HG03196 (cell line): ENCODE measurements around the gene MED26.
"Not testable (repeated sequence)": the region's sequence is repeated elsewhere in the genome, so short reads cannot be mapped to it uniquely, and the experiment has no call there.

Experiments used
- ATAC-seq: cut with Tn5 transposase; IDR thresholded peaks from one replicate; pipeline ENCODE4 v1.9.1; 2021; ENCODE audit not compliant: unreplicated experiment

Gene MED26

GRCh38 chr19:16651421-16652188 lies 23.6 kb upstream of the MED26 start:
- not testable (repeated sequence) for ATAC-seq

DNA sequence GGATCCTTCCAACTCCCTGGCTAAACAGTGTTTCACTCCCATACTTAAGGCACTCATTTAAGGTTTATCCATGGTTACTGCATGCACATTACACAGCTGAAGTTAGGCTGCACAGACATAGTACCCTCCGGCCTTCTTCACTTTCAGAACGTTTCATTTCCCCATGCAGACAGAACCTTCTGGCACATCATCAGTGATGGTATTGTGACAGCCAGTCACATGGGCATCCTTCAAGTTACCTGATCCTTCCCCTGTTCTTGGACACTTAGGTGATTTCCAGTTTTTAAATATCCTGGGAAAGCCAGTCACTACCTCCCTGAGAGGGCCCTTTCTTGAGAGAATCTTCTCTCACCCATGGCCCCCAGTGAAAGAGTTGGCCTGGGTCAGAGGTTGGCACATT lies 22.8 kb upstream of the MED26 start:
- ATAC-seq, result no peak

DNA sequence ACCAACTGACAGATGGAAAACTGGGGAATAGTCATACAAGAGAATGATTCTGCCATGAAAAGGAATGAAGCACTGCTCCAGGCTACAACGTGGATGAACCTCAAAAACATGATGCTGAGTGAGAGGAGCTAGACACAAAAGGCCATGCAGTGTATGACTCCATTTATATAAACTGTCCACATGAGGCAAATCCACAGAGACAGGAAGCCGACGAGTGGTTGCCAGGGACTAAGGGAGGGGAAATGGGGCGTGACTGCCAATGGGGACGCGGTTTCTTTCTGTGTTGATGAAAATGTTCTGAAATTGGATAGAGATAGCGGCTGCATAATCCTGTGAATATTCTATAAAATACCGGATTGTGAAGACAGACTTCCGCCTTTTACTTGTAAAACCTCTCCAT lies 21.7 kb upstream of the MED26 start:
- no peak for ATAC-seq

DNA sequence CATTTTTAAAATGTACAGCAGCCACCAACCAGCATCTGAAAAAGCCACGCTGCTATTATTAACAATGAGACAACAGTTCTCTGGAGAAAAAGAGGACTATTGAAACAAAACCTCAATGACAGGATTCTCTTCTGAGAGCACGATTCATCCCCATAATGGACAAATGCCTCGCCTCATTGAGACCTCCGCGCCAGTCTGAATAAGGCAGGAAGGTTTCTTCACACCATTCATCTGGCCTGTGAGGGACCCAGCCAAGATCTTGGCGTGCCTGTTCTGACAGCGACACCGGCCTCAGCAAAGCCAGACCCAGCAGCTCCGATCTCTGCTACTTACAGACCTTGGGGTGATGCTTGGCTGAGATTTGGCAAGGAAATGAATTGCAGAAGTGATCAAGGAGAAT lies 17.1 kb upstream of the MED26 start:
- no peak for ATAC-seq

DNA sequence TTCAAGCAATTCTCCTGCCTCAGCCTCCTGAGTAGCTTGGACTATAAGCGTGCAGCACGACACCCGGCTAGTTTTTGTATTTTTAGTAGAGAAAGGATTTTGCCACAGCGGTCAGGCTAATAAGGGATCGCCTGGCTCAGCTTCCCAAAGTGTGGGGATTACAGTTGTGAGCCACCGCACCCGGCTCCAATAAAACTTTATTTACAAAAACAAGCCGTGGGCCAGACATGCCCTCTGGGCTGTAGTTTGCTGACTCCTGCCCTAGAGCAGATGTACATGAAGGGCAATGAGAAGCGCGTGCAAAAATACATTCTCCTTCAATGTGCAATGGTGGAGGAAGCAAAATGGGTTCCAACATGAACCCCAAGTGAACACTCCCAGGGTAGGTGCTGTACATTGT lies 13.7 kb upstream of the MED26 start:
- ATAC-seq, result no peak

GRCh38 chr19:16640951-16641350 lies 12.9 kb upstream of the MED26 start:
- ATAC-seq, result no peak

GRCh38 chr19:16638666-16639065 lies 10.7 kb upstream of the MED26 start:
- no peak for ATAC-seq

DNA sequence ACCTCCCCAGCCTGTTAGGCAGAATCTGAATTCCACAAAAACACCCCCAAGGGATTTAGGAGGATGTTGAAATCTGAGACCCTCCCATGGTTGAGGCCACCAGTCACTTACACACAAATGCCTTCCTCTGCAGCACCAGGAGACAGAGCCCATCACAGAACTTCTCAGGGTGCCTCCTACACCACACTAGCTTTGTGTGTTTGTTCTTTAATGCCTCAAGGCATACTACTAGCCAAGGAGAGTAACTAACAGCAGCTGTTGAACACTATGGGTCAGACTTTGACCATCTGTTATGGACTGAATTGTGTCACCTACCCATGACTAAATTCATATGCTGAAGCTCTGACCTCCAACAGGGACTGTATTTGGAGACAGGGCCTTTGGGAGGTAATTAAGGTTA lies 9.5 kb upstream of the MED26 start:
- ATAC-seq, result no peak

DNA sequence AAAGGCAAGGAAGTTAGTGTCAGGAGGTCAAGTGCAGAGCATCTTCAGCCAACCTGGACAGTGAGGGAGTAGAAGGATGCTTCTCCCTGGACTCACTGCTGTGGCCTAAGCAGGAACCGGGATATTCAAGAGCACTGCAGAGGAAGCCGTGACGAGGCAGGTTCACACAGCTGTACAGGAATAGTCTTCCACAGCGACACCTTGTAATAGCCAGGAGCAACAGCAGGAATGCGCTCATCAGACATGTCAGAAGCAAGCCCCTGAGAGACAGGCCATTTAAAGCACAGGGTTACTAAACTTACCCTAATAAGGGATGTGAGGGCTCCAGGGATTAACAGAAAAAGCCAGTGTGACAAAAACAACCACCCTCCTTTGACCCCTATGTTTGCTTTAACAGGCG lies 3.5 kb upstream of the MED26 start:
- ATAC-seq, result no peak

DNA sequence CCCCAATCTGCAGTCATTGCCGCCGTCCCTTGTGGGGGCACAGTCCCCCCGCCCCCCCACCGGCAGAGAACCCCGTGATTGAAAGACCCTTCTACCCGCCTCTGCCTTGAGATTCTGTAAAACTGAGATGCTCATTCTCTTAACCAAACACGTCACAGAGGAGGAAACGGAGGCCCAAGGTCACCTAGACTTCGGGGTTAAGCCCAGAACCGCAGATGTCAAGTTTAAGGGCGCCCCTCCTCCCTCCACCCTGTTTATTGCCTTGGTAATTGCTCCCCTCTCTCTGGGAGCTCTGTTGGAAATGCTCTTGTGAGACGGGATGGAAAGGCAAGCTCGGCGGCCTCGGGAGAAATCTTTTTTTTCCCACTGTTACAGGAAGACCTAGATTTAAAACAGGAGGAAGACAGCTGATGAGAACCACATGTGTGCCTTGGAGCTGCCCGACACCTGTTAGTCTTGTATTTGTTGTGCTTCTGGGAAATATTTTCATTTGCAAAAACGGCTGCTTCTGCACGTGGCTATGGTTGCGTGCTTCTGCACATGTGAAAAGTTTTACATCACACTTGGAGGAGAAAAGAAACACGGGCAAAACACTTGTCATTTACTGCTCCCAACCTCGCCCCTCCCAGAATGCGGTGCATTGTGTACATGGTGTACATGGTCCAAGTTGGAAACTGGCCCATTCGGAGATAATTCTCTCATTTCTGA lies 1.1 kb upstream of the MED26 start:
- ATAC-seq, result no peak

DNA sequence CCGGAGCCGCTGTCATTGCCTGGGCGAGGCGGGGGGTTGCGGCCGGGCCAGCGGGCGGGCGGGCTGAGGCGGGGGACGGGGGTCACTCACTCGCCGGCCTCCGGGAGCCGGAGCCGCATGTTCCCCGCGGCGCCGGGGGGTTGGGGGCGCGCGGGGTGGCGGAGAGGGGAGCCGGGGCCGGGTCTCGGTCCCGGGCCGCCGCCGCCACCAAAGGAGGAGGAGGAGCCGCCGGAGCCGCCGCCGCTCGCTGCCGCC lies 149 bp downstream of the MED26 start:
- no peak for ATAC-seq

GRCh38 chr19:16627193-16627927 lies 644 bp downstream of the MED26 start:
- ATAC-seq, result no peak

- no peak for ATAC-seq
These were observed 1.2 kb downstream of the MED26 start for GRCh38 chr19:16626796-16627192.

DNA sequence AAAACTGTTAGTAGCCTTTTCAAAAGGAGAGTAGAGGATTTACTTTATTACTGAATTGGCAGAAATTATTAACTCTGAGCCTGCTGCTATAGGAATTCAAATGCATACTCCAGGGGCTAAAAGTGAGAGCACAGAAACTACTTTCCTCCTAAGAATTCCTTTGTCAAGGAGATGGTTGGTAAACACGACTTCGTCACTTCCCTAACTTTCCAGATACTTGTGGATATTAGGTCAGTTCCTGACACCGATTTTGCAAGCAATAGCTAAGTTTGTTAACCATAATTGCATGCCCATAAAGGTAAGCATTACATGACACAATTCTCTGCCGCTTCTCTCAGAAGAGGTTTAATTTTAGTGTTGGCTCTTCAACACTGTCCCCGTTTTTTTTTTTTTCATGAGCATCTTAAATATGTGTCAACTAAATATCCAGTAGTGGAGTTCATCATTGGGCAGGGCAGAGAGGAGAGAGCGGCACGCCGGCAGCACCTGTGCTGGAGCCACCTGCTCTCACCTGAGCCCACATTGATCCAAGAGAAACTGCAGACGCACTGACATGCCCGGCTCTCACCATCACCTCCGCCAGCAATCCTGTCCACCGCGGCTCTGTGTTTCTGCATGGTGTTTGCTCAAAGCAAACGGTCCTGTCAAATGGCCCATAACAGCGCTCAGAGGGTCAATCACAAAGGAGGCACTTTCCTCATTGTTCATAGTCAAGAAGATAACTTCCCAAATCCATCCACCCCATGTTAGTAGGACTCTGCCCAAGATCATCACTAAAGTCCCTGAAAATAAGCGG lies 2.6 kb downstream of the MED26 start:
- no peak for ATAC-seq

DNA sequence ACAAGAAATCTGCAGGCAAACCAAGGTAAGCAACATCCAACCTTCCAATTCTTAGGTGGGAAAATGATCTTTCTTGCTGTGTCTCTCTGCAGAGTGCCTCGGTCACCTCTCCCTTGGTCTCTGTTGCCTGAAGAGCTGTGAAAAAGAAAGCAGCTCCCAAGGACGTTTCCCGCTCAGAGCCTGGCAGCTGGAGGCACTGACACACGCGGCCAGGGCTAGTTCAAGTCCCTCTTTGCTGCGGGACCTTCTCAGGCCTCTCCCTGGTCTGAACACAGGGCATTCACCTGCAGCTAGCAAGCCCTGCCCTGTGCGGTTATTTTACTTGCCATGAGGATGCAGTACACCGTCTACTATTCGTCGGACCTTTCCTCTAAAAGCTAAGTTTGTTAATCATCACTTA lies 3.8 kb downstream of the MED26 start:
- ATAC-seq, result no peak

- no peak for ATAC-seq
These were observed 4.4 kb downstream of the MED26 start for GRCh38 chr19:16623576-16623975.

DNA sequence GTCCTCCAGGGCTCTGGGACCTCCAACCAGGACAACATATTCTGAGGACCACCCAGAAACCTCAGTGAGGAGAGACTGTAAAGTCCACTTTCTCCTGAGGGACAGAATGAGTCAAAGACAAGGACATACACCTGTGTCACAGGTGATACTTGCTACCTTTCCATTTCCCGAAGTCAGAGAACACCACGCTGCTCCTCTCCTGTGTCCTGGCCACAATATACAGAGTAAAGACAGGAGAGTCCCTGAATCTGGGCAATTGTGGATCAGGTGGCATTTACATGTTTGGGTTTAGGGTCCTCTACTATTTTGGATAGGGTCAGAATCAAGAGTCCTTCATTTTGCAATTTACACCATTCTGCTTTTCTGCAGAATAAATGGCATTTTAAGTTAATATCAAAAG lies 4.9 kb downstream of the MED26 start:
- ATAC-seq, result no peak

DNA sequence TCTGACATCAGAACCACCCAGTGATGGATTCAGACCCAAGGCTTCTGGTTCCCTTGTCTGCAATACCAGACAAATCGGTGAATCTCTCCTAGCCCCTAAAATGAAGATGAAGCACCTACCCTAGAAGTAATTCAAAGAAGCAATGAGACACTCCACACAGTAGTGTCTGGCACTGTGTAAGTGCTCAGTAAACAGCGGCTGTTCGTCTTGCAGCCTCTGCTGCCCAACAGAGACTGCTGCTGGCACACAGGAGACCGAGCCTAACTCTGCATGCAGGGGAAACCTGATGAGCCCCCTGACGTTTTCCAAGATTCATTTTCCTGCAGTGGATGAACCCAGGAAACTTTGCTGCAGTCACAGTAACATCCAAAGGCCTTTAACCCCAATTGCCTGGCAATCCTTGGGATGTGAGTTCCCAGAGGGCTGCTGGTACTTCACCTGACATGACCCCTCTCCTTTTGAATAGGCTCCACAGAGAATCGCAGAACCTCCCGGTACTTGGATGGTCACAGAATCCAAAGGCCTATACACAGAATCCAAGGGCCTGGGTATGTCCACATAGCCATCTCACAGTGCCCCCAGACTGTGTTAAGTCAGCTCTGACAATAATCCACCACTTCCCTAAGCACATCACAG lies 6.7 kb downstream of the MED26 start:
- no peak for ATAC-seq

- no peak for ATAC-seq
These were observed 7.4 kb downstream of the MED26 start for GRCh38 chr19:16620584-16620983.

DNA sequence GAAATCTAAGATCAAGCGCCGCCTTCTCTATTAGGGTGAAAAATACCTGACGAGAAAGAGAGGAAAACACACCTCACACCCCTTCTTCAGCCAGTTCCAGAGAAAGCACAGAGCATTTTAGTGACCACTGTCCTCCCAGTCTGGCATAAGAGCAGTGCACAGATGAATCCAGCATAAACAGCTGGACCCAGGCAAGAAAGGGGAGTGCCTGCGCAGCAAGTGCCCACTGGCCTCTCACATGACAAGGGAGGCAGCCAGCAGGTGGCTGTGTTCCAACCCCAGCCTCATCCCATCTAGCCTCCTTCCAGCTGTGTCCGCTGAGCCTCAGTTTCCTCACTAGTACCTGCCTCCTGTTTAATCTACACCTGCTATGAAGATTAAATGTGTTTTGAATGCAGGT lies 8.0 kb downstream of the MED26 start:
- ATAC-seq, result no peak

DNA sequence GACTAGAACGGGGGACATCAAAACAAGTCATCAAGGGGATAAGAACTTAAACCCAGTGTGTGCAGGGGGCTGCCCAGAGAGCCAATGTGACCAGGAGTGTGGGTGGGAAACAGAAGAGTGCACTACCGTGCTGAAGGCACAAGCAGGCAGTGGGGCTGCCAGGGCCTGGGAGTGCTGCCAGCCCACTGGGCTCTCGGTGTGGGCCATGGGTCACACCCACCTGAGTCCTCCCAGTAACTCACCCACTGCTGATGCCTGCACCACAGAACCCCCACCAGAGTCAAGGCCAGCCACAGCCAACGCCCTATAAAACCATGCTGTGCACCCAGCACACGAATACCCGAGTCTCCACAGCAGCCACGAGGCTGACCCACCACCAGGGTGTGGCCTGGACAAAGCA lies 8.5 kb downstream of the MED26 start:
- no peak for ATAC-seq
